HG03175 (cell line): Measurements from ENCODE around the gene GLRA1.
A peak's percentile ranks its signal among the peaks of the same experiment; 100 is the strongest.
"Not testable (repeated sequence)": the region's sequence is repeated elsewhere in the genome, so short reads cannot be mapped to it uniquely, and the experiment has no call there.

Experiments
- ATAC-seq: cut with Tn5 transposase; IDR thresholded peaks from one replicate; pipeline ENCODE4 v1.9.1; 2021; ENCODE audit warnings: mild to moderate bottlenecking, moderate library complexity; ENCODE audit not compliant: unreplicated experiment

The GLRA1 gene

GRCh38 chr5:151921916-151922315, 2.7 kb downstream of the GLRA1 start:
- no peak for ATAC-seq

- ATAC-seq = no peak
Measured at GRCh38 chr5:151917904-151918303, 6.7 kb downstream of the GLRA1 start.

- ATAC-seq = no peak
Measured at GRCh38 chr5:151913425-151913824, 11.2 kb downstream of the GLRA1 start.

GRCh38 chr5:151912360-151912759, 12.3 kb downstream of the GLRA1 start:
- ATAC-seq = no peak

GRCh38 chr5:151911011-151911410, 13.6 kb downstream of the GLRA1 start:
- no peak for ATAC-seq

- ATAC-seq = no peak
Measured at GRCh38 chr5:151909628-151910027, 15.0 kb downstream of the GLRA1 start.

GRCh38 chr5:151906246-151906645, 18.4 kb downstream of the GLRA1 start:
- no peak for ATAC-seq

GRCh38 chr5:151905557-151905961, 19.1 kb downstream of the GLRA1 start:
- no peak for ATAC-seq

GRCh38 chr5:151904909-151905308, 19.7 kb downstream of the GLRA1 start:
- no peak for ATAC-seq

- ATAC-seq = no peak
Measured at GRCh38 chr5:151904127-151904526, 20.5 kb downstream of the GLRA1 start.

- peak; percentile 84 for ATAC-seq
Measured at GRCh38 chr5:151903243-151903653, 21.4 kb downstream of the GLRA1 start.

GRCh38 chr5:151902215-151902614, 22.4 kb downstream of the GLRA1 start:
- ATAC-seq = no peak

- ATAC-seq = no peak
Measured at GRCh38 chr5:151901611-151902010, 23.0 kb downstream of the GLRA1 start.

- no peak for ATAC-seq
Measured at GRCh38 chr5:151900891-151901290, 23.8 kb downstream of the GLRA1 start.

- ATAC-seq = no peak
Measured at GRCh38 chr5:151899399-151899798, 25.3 kb downstream of the GLRA1 start.

- ATAC-seq = no peak
Measured at GRCh38 chr5:151897896-151898295, 26.8 kb downstream of the GLRA1 start.

GRCh38 chr5:151897020-151897552, 27.6 kb downstream of the GLRA1 start:
- no peak for ATAC-seq

- ATAC-seq = no peak
Measured at GRCh38 chr5:151896031-151896691, 28.5 kb downstream of the GLRA1 start.

GRCh38 chr5:151895660-151896030, 29.0 kb downstream of the GLRA1 start:
- no peak for ATAC-seq

- ATAC-seq = not testable (repeated sequence)
Measured at GRCh38 chr5:151893485-151893884, 31.2 kb downstream of the GLRA1 start.

GRCh38 chr5:151892393-151892792, 32.3 kb downstream of the GLRA1 start:
- no peak for ATAC-seq

- no peak for ATAC-seq
Measured at GRCh38 chr5:151890299-151890698, 34.4 kb downstream of the GLRA1 start.

GRCh38 chr5:151889614-151890013, 35.0 kb downstream of the GLRA1 start:
- no peak for ATAC-seq
